ENCODE results near the gene CERCAM. TPM values are rescaled to one million over a fixed set of nuclear protein-coding genes. Genes with fewer than 3 reads are reported as not detected.

CERCAM gene
- total RNA-seq = 177 and 187 TPM in 2 replicates

DNA sequence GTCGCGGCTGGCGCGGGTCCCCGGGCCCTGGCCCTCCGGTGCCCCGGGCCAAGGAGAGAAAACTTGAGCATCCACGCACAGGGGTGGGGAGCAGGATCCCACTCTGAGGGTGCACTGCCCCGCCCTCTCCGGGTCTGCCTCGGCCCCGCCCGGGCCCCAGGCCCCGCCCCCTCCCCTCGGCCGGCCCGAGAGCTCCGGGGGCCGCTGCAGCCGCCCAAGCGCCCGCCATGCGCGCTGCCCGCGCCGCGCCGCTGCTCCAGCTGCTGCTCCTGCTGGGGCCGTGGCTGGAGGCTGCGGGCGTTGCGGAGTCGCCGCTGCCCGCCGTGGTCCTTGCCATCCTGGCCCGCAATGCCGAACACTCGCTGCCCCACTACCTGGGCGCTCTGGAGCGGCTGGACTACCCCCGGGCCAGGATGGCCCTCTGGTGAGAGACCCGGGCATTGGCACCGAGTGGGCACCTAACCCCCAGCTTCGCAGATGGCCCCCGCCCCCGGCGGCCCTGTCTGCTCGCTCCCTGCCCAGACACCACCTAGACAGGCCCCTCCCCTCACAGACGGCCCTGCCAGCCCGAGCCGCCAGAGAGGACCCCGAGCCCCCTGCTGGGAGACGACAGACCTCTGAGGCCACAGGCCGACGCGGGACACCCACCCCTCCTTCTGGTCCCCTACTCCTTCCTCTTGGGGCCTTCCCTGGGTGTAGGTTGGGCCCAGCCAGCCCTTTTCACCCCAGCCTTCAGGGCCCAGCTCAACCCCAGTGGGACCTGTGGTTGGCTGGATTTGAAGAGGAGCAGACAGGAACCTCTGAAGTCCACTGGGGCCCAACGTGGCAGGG is at the start of gene CERCAM:
CERCAM (plus strand) TSS at position 207 of the 831 bp plus-strand sequence; CDS start at position 228, 21 bp downstream.

DNA sequence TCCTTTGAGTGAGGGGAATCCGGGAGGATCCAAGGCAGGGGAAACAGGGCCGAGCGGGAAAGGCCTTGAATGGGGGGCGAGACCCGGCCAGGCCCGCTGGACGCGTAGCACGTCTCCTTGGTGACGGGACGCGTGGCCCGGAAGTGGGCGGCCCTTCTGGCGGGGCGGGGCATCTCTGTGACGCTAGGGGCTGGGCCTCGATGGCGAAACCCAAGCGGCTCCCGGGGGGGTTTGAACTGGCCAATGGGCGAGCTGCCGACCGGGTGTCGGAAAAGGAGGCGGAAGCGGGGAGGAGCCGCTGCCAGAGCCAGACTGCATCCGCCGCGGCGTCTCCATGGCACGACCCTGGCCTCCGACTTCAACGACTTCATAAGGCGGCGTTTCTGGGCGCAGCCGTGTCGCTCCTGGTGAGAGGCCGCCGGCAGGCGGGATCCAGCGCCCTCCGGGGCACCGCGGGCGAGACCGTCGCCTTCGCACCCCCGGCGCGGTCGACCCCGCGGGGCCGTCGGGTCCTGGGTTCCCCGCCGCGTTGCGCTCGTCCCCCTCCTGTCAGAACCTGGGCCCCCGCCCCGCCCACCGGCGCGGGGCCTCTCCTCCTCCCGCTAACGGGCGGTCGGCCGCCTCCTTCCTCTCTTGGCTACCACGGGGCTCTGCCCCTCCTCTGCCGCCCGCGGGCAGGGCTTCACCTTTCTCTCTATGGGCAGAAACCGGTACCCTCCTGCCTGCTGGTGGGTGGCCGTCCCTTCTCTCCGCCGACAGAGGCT is 35.4 kb downstream of the CERCAM start, which contains the start of gene ODF2:
ODF2 (plus strand) TSS at position 158 of the 764 bp plus-strand sequence; CDS start at position 244, 86 bp downstream.

Other genes starting within 250 kb of the CERCAM start
- gene CIZ1, start 229.3 kb upstream of the CERCAM start, total RNA-seq = 45.0 and 49.4 TPM in 2 replicates
- 1.4 and 5.2 TPM in 2 replicates for gene DNM1, start 217.5 kb upstream of the CERCAM start, total RNA-seq
- gene GOLGA2, start 144.8 kb upstream of the CERCAM start, total RNA-seq = 101 and 105 TPM in 2 replicates
- 57.1 and 57.4 TPM in 2 replicates for gene SWI5, start 144.6 kb upstream of the CERCAM start, total RNA-seq
- gene TRUB2, start 98.4 kb upstream of the CERCAM start, total RNA-seq = 14.0 and 23.9 TPM in 2 replicates
- 51.6 and 57.2 TPM in 2 replicates for gene COQ4, start 98.0 kb upstream of the CERCAM start, total RNA-seq
- gene SLC27A4, start 80.3 kb upstream of the CERCAM start, total RNA-seq = 16.1 and 19.9 TPM in 2 replicates
- 40.6 and 45.3 TPM in 2 replicates for gene URM1, start 49.5 kb upstream of the CERCAM start, total RNA-seq
- 49.6 and 57.4 TPM in 2 replicates for gene ODF2, start 35.1 kb downstream of the CERCAM start, total RNA-seq
- gene GLE1, start 83.9 kb downstream of the CERCAM start, total RNA-seq = 30.0 and 35.1 TPM in 2 replicates
- 195 and 254 TPM in 2 replicates for gene SPTAN1, start 131.7 kb downstream of the CERCAM start, total RNA-seq
- 112 and 139 TPM in 2 replicates for gene DYNC2I2, start 236.0 kb downstream of the CERCAM start, total RNA-seq

Data from myometrial cell (primary cell).